ENCODE measurements around the gene OSTF1.

The OSTF1 gene

DNA sequence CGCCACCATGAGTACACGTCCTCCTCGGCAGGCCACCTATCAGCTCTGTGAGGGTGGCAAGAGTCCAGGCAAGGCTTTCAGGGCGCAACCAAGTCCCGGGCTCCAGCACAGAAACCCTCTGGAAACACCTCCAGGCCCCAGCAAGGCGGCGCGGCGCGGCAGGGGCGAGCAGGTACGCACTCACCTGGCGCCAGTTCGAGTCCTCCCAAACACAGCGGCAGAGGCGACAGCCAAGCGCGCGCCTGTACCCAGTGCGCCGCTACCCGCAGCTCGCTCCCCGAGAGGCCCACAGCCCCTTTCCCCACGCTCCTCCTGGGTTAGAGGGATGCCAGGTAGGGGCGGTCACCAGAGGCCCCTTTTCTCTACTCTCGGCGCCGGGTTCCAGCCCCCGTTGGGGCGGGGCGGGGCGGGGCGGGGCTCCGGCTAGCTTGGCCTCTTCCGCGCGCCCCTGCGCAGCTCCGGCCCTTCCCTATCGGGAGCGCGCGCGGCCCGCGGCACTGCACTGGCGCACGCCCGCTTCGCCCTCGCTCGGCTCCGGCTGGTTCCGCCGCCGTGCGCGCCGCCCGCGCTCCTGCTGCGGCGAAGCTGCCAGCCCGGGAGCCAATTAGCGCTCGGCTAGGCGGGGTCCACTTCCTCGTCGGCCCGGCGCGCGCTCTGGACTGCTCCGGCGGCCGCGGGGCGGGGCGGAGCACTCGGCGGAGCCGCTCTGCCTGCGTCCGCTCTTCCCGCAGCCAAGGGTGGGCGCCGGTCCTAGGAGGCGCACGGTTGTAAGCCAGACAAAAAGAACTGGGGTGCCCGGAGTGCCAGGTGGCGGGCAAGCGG, at the start of gene OSTF1, which contains the start of gene NMRK1:
Gene OSTF1, plus strand, starts transcription at position 691 of the 822 bp plus-strand sequence. CDS start 179 bp downstream, outside the sequence.
Gene NMRK1, minus strand, starts transcription at position 332 of the 822 bp plus-strand sequence. CDS start 5,040 bp downstream, outside the sequence.
- peaks cover 4% of the 10 kb centered on the region; the same call in 1 of the 2 replicates for H3K27me3 ChIP-seq (ENCODE audit: control insufficient read depth, insufficient read depth, low read length)
- no peaks in the 10 kb centered on the region for H3K9me3 ChIP-seq (ENCODE audit: control insufficient read depth, insufficient read depth, low read depth, low read length)
- H3K9ac ChIP-seq (ENCODE audit: low read length) = peak within 1 kb of the TSS; percentile 83
- no peaks in the 10 kb centered on the region for H3K36me3 ChIP-seq (ENCODE audit: control insufficient read depth, insufficient read depth, low read length)
- peak within 1 kb of the TSS; percentile 49; the same call in 1 of the 2 replicates for H3K27ac ChIP-seq (ENCODE audit: low read depth, low read length)
- H3K4me3 ChIP-seq (ENCODE audit: low read depth, low read length) = peak within 1 kb of the TSS; percentile 81
- H3K4me1 ChIP-seq (ENCODE audit: control insufficient read depth, insufficient read depth, low read length) = peaks cover 31% of the 10 kb centered on the region

- H3K4me1 ChIP-seq (ENCODE audit: control insufficient read depth, insufficient read depth, low read length) = peaks cover 3% of the 10 kb centered on the region; the same call in 1 of the 2 replicates
- H3K9ac ChIP-seq (ENCODE audit: low read length) = no peak overlapping the region
- no peak overlapping the region for H3K27ac ChIP-seq (ENCODE audit: low read depth, low read length)
- H3K36me3 ChIP-seq (ENCODE audit: control insufficient read depth, insufficient read depth, low read length) = no peaks in the 10 kb centered on the region
- peaks cover 3% of the 10 kb centered on the region; the same call in 1 of the 2 replicates for H3K9me3 ChIP-seq (ENCODE audit: control insufficient read depth, insufficient read depth, low read depth, low read length)
- no peak overlapping the region for H3K4me3 ChIP-seq (ENCODE audit: low read depth, low read length)
- no peaks in the 10 kb centered on the region for H3K27me3 ChIP-seq (ENCODE audit: control insufficient read depth, insufficient read depth, low read length)
Measured at GRCh38 chr9:75039009-75039408, 49.3 kb upstream of the OSTF1 start.

DNA sequence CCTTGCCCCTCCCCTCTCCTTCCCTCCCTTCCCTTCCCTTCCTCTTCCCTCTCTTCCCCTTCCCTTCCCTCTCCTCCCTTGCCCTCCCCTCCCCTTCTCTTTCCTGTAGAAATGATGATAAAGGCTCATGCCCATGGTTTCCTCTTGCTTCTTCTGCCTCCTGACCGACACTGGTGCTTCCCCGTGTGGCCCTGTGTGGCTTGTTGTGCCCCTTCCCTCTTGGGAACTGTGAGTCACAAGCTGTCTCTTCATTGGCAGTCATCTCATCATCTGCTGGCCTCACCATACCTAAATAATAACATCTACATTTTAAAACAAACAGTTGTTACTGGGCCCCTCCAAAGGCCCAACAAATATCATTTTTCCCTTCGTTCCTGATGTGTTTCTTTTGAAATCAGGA, 48.5 kb upstream of the OSTF1 start:
- peaks cover 3% of the 10 kb centered on the region; the same call in 1 of the 2 replicates for H3K4me1 ChIP-seq (ENCODE audit: control insufficient read depth, insufficient read depth, low read length)
- H3K27ac ChIP-seq (ENCODE audit: low read depth, low read length) = no peak overlapping the region
- no peak overlapping the region for H3K4me3 ChIP-seq (ENCODE audit: low read depth, low read length)
- H3K27me3 ChIP-seq (ENCODE audit: control insufficient read depth, insufficient read depth, low read length) = no peaks in the 10 kb centered on the region
- H3K36me3 ChIP-seq (ENCODE audit: control insufficient read depth, insufficient read depth, low read length) = no peaks in the 10 kb centered on the region
- peaks cover 3% of the 10 kb centered on the region; the same call in 1 of the 2 replicates for H3K9me3 ChIP-seq (ENCODE audit: control insufficient read depth, insufficient read depth, low read depth, low read length)
- H3K9ac ChIP-seq (ENCODE audit: low read length) = no peak overlapping the region

GRCh38 chr9:75041041-75041440, 47.3 kb upstream of the OSTF1 start:
- H3K9ac ChIP-seq (ENCODE audit: low read length) = no peak overlapping the region
- H3K4me1 ChIP-seq (ENCODE audit: control insufficient read depth, insufficient read depth, low read length) = no peaks in the 10 kb centered on the region
- no peaks in the 10 kb centered on the region for H3K36me3 ChIP-seq (ENCODE audit: control insufficient read depth, insufficient read depth, low read length)
- H3K27ac ChIP-seq (ENCODE audit: low read depth, low read length) = no peak overlapping the region
- H3K27me3 ChIP-seq (ENCODE audit: control insufficient read depth, insufficient read depth, low read length) = no peaks in the 10 kb centered on the region
- H3K9me3 ChIP-seq (ENCODE audit: control insufficient read depth, insufficient read depth, low read depth, low read length) = peaks cover 3% of the 10 kb centered on the region; the same call in 1 of the 2 replicates
- H3K4me3 ChIP-seq (ENCODE audit: low read depth, low read length) = no peak overlapping the region

GRCh38 chr9:75046725-75047345, 41.5 kb upstream of the OSTF1 start:
- Histone ChIP-seq H3K4me1 (ENCODE audit: control insufficient read depth, insufficient read depth, low read length) (no peaks in the 10 kb centered on the region), H3K36me3 (ENCODE audit: control insufficient read depth, insufficient read depth, low read length) (no peaks in the 10 kb centered on the region), H3K4me3 (ENCODE audit: low read depth, low read length) (no peak overlapping the region), H3K27me3 (ENCODE audit: control insufficient read depth, insufficient read depth, low read length) (no peaks in the 10 kb centered on the region), H3K27ac (ENCODE audit: low read depth, low read length) (no peak overlapping the region), H3K9me3 (ENCODE audit: control insufficient read depth, insufficient read depth, low read depth, low read length) (no peaks in the 10 kb centered on the region), H3K9ac (ENCODE audit: low read length) (no peak overlapping the region)

GRCh38 chr9:75047506-75047905, 40.8 kb upstream of the OSTF1 start:
- H3K36me3 ChIP-seq (ENCODE audit: control insufficient read depth, insufficient read depth, low read length) = no peaks in the 10 kb centered on the region
- H3K27me3 ChIP-seq (ENCODE audit: control insufficient read depth, insufficient read depth, low read length) = no peaks in the 10 kb centered on the region
- no peak overlapping the region for H3K4me3 ChIP-seq (ENCODE audit: low read depth, low read length)
- no peaks in the 10 kb centered on the region for H3K9me3 ChIP-seq (ENCODE audit: control insufficient read depth, insufficient read depth, low read depth, low read length)
- no peak overlapping the region for H3K9ac ChIP-seq (ENCODE audit: low read length)
- H3K27ac ChIP-seq (ENCODE audit: low read depth, low read length) = no peak overlapping the region
- no peaks in the 10 kb centered on the region for H3K4me1 ChIP-seq (ENCODE audit: control insufficient read depth, insufficient read depth, low read length)

- no peaks in the 10 kb centered on the region for H3K27me3 ChIP-seq (ENCODE audit: control insufficient read depth, insufficient read depth, low read length)
- no peaks in the 10 kb centered on the region for H3K36me3 ChIP-seq (ENCODE audit: control insufficient read depth, insufficient read depth, low read length)
- H3K9me3 ChIP-seq (ENCODE audit: control insufficient read depth, insufficient read depth, low read depth, low read length) = peaks cover 14% of the 10 kb centered on the region
- no peak overlapping the region for H3K27ac ChIP-seq (ENCODE audit: low read depth, low read length)
- H3K4me1 ChIP-seq (ENCODE audit: control insufficient read depth, insufficient read depth, low read length) = no peaks in the 10 kb centered on the region
- no peak overlapping the region for H3K9ac ChIP-seq (ENCODE audit: low read length)
- H3K4me3 ChIP-seq (ENCODE audit: low read depth, low read length) = no peak overlapping the region
Measured at GRCh38 chr9:75051285-75051684, 37.0 kb upstream of the OSTF1 start.

GRCh38 chr9:75053869-75054268, 34.4 kb upstream of the OSTF1 start:
- H3K4me3 ChIP-seq (ENCODE audit: low read depth, low read length) = no peak overlapping the region
- no peak overlapping the region for H3K9ac ChIP-seq (ENCODE audit: low read length)
- no peaks in the 10 kb centered on the region for H3K36me3 ChIP-seq (ENCODE audit: control insufficient read depth, insufficient read depth, low read length)
- no peak overlapping the region for H3K27ac ChIP-seq (ENCODE audit: low read depth, low read length)
- H3K9me3 ChIP-seq (ENCODE audit: control insufficient read depth, insufficient read depth, low read depth, low read length) = peaks cover 29% of the 10 kb centered on the region
- no peaks in the 10 kb centered on the region for H3K4me1 ChIP-seq (ENCODE audit: control insufficient read depth, insufficient read depth, low read length)
- no peaks in the 10 kb centered on the region for H3K27me3 ChIP-seq (ENCODE audit: control insufficient read depth, insufficient read depth, low read length)

GRCh38 chr9:75054368-75055001, 33.8 kb upstream of the OSTF1 start:
- H3K9me3 ChIP-seq (ENCODE audit: control insufficient read depth, insufficient read depth, low read depth, low read length) = peaks cover 29% of the 10 kb centered on the region
- H3K27ac ChIP-seq (ENCODE audit: low read depth, low read length) = no peak overlapping the region
- H3K4me3 ChIP-seq (ENCODE audit: low read depth, low read length) = no peak overlapping the region
- no peaks in the 10 kb centered on the region for H3K36me3 ChIP-seq (ENCODE audit: control insufficient read depth, insufficient read depth, low read length)
- no peak overlapping the region for H3K9ac ChIP-seq (ENCODE audit: low read length)
- no peaks in the 10 kb centered on the region for H3K27me3 ChIP-seq (ENCODE audit: control insufficient read depth, insufficient read depth, low read length)
- H3K4me1 ChIP-seq (ENCODE audit: control insufficient read depth, insufficient read depth, low read length) = no peaks in the 10 kb centered on the region

DNA sequence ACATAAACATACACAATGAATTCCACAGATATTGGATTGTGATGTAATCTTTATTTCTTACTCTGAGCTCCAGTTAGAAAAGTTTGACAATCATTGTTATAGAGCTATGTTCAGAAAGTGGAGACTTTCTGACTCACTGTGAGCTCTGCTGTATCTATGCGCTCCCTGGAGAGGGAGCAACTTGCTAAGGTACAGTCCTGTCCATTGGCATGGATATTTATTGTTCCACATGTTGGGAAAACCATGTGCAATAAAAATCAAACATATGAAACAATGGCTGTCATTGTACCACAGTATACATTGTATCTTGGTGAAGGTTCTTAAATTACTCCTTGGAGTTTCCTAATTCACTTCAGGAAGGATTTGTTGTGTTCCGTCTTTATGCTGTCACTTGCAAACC, 27.1 kb upstream of the OSTF1 start:
- H3K9me3 ChIP-seq (ENCODE audit: control insufficient read depth, insufficient read depth, low read depth, low read length) = peaks cover 16% of the 10 kb centered on the region
- no peaks in the 10 kb centered on the region for H3K27me3 ChIP-seq (ENCODE audit: control insufficient read depth, insufficient read depth, low read length)
- H3K9ac ChIP-seq (ENCODE audit: low read length) = no peak overlapping the region
- no peak overlapping the region for H3K27ac ChIP-seq (ENCODE audit: low read depth, low read length)
- no peak overlapping the region for H3K4me3 ChIP-seq (ENCODE audit: low read depth, low read length)
- H3K36me3 ChIP-seq (ENCODE audit: control insufficient read depth, insufficient read depth, low read length) = no peaks in the 10 kb centered on the region
- H3K4me1 ChIP-seq (ENCODE audit: control insufficient read depth, insufficient read depth, low read length) = no peaks in the 10 kb centered on the region
